ENCODE measurements around the gene OPA1. TPM values are rescaled to one million over a fixed set of nuclear protein-coding genes. Genes with fewer than 3 reads are reported as not detected.

The OPA1 gene
- total RNA-seq, 1 experiment from 2014 or later, result 75.4 TPM

- no peak overlapping the region for H3K4me3 Mint-ChIP-seq
- Histone ChIP-seq H3T11ph (ENCODE audit: low read length) (no peak overlapping the region), H4K8ac (replicated peaks; ENCODE audit: insufficient read length, low read depth, low read length) (no peak overlapping the region), H4K5ac (ENCODE audit: insufficient read length, low read depth, low read length) (no peak overlapping the region), H3K79me2 (ENCODE audit: insufficient read depth, low read length) (no peaks in the 10 kb centered on the region), H3K23me2 (ENCODE audit: insufficient read length, low read depth, low read length, poor library complexity, severe bottlenecking) (no peaks in the 10 kb centered on the region), H2BK15ac (ENCODE audit: low read depth, low read length) (no peak overlapping the region), H2AK5ac (ENCODE audit: insufficient read length, low read length) (no peak overlapping the region), H3K23ac (ENCODE audit: insufficient read length, low read depth, low read length) (no peak overlapping the region), H2BK5ac (ENCODE audit: insufficient read length, low read length) (no peak overlapping the region), H2AFZ (ENCODE audit: low read length) (no peak overlapping the region), H3K9me3 (ENCODE audit: control insufficient read depth, low read depth, low read length) (no peaks in the 10 kb centered on the region), H3K56ac (ENCODE audit: insufficient read length, low read depth, low read length) (no peak overlapping the region), H3K79me1 (ENCODE audit: insufficient read depth, low read depth, low read length, poor library complexity, severe bottlenecking) (no peaks in the 10 kb centered on the region), H4K91ac (ENCODE audit: insufficient read length, low read depth, low read length) (no peak overlapping the region), H3K27ac (ENCODE audit: insufficient read length, low read depth, low read length) (no peak overlapping the region), H2BK120ac (ENCODE audit: low read depth, low read length, poor library complexity, severe bottlenecking) (no peak overlapping the region), H3K14ac (ENCODE audit: insufficient read depth, low read length) (no peak overlapping the region), H3K27me3 (ENCODE audit: insufficient read depth, low read length) (no peaks in the 10 kb centered on the region), H2BK12ac (ENCODE audit: insufficient read length, low read depth, low read length) (no peak overlapping the region), H3K4me1 (ENCODE audit: insufficient read depth, low read length) (peaks cover 2% of the 10 kb centered on the region), H3K9ac (ENCODE audit: extremely low read depth, insufficient read length, low read length) (no peak overlapping the region), H2BK20ac (ENCODE audit: low read depth, low read length, poor library complexity, severe bottlenecking) (no peak overlapping the region), H3K18ac (ENCODE audit: insufficient read length, low read depth, low read length) (no peak overlapping the region), H3K4me2 (ENCODE audit: insufficient read depth, insufficient read length, low read length) (no peak overlapping the region), H3K4ac (ENCODE audit: low read depth, low read length) (no peak overlapping the region), H4K20me1 (ENCODE audit: control insufficient read depth, insufficient read depth, insufficient read length) (no peaks in the 10 kb centered on the region)
- peak; percentile 72 for DNase-seq
- H3K9me3 Mint-ChIP-seq, result no peaks in the 10 kb centered on the region
- peaks cover 18 to 24% of the 10 kb centered on the region in 2 experiments for H3K4me1 Mint-ChIP-seq
- no peak overlapping the region for H3K27ac Mint-ChIP-seq
- WGBS (ENCODE audit: extremely low coverage, insufficient read length, low lambda C conversion rate), result no CpG with 5 or more reads among the region's 10 CpGs
- peak; percentile 91 for TF ChIP-seq CTCF (conservative IDR thresholded peaks at IDR 0.05)
- no peaks in the 10 kb centered on the region for H3K36me3 Mint-ChIP-seq (ENCODE audit: insufficient read depth in 1 of 3, low read depth in 3 of 3)
- H3K27me3 Mint-ChIP-seq (ENCODE audit: low read depth), result no peaks in the 10 kb centered on the region
Observed at GRCh38 chr3:193572426-193572908, 20.5 kb upstream of the OPA1 start.
